Ascending aorta (tissue), 2 donors: ENCODE results near the gene TRA2B. TPM values are rescaled to one million over a fixed set of nuclear protein-coding genes. Genes with fewer than 3 reads are reported as not detected.

Experiments
- DNase-seq, 2 donors: peaks; one replicate each; pipeline ENCODE4 v3.0.0-alpha.2; 2019; ENCODE audit warnings: low spot score in 2 of 2
- H3K27ac ChIP-seq, 2 donors: fragments of 200-600 bp; sonication (generic); one replicate each; pipeline ENCODE4 v1.5.1; 2016 to 2017; ENCODE audit warnings: mild to moderate bottlenecking in 1 of 2
- H3K27me3 ChIP-seq: fragments of 200-600 bp; sonication (generic); one replicate; pipeline ENCODE4 v1.5.1; 2017
- H3K36me3 ChIP-seq, 2 donors: fragments of 200-600 bp; sonication (generic); one replicate each; pipeline ENCODE4 v1.5.1; 2016
- H3K4me1 ChIP-seq, 2 donors: fragments of 200-600 bp; sonication (generic); one replicate each; pipeline ENCODE4 v1.5.1; 2016 to 2017; ENCODE audit warnings: mild to moderate bottlenecking in 1 of 2
- H3K4me3 ChIP-seq, 2 donors: fragments of 200-600 bp; sonication (generic); one replicate each; pipeline ENCODE4 v1.5.1; 2016 to 2017; ENCODE audit warnings: mild to moderate bottlenecking in 1 of 2
- H3K9me3 ChIP-seq, 2 donors: fragments of 200-600 bp; sonication (generic); one replicate each; pipeline ENCODE4 v1.5.1; 2016
- intact Hi-C: fragments of 100-400 bp; cut with DNase I; formaldehyde crosslinking; loops from one replicate; pipeline ENCODE4 v1.15.1; 2023
- total RNA-seq: library from RNA; depleted of rRNA; stranded (reverse); fragments of >200 nt; gene quantifications from one replicate; pipeline ENCODE4 v1.1.0, GENCODE V29; 2016
- TF ChIP-seq, protein P1 (sequence below), 3 experiments: fragments of 200-600 bp in 2 of 3; fragments of 450-650 bp in 1 of 3; sonication (generic) in 2 of 3; IDR thresholded peaks; one replicate each; pipeline ENCODE4 v1.5.1; 2016 to 2019; ENCODE audit warnings: antibody characterized with exemption in 3 of 3, mild to moderate bottlenecking in 1 of 3, moderate library complexity in 1 of 3

Gene TRA2B
- total RNA-seq, 1 donor from 2014 or later = 138 TPM

DNA sequence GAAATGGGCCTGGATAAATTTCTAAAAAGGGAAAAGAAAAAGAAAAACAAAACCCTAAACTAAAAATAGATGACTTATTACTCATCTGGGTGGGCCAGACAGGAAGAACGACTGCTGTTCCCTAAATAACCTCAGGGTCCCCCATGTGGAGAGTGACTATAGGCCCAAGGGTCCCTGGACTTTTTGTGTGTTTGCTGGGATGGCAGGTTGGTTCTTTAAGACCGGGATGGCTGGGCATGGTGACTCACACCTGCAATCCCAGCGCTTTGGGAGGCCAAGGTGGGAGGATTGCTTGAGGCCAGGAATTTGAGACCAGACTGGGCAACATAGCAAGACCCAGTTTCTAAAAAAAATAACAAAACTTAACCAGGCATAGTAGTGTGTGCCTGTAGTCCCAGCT is 43.8 kb upstream of the TRA2B start:
- Histone ChIP-seq H3K27ac (peak overlapping the region; percentile 70 to 78), H3K4me3 (no peak overlapping the region), H3K27me3 (no peaks in the 10 kb centered on the region), H3K36me3 (no peaks in the 10 kb centered on the region), H3K4me1 (peaks cover 4 to 38% of the 10 kb centered on the region in 2 donors), H3K9me3 (no peaks in the 10 kb centered on the region)
- intact Hi-C loops = loop anchor here (2.0 to 5.0 kb wide), 6 partner anchors 39 to 386 kb away; partner anchors contain the start of gene ETV5
- TF ChIP-seq, protein P1, sequence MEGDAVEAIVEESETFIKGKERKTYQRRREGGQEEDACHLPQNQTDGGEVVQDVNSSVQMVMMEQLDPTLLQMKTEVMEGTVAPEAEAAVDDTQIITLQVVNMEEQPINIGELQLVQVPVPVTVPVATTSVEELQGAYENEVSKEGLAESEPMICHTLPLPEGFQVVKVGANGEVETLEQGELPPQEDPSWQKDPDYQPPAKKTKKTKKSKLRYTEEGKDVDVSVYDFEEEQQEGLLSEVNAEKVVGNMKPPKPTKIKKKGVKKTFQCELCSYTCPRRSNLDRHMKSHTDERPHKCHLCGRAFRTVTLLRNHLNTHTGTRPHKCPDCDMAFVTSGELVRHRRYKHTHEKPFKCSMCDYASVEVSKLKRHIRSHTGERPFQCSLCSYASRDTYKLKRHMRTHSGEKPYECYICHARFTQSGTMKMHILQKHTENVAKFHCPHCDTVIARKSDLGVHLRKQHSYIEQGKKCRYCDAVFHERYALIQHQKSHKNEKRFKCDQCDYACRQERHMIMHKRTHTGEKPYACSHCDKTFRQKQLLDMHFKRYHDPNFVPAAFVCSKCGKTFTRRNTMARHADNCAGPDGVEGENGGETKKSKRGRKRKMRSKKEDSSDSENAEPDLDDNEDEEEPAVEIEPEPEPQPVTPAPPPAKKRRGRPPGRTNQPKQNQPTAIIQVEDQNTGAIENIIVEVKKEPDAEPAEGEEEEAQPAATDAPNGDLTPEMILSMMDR (IDR thresholded peaks at IDR 0.05) = peak in 1 of 3 experiments; percentile 7
- DNase-seq = peak in 1 of 2 donors; percentile 78

DNA sequence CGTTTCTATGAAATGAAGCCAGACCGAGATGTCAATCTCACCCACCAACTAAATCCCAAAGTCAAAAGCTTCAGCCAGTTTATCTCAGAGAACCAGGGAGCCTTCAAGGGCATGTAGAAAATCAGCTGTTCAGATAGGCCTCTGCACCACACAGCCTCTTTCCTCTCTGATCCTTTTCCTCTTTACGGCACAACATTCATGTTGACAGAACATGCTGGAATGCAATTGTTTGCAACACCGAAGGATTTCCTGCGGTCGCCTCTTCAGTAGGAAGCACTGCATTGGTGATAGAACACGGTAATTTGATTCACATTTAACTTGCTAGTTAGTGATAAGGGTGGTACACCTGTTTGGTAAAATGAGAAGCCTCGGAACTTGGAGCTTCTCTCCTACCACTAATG is 41.9 kb upstream of the TRA2B start:
- Histone ChIP-seq H3K9me3 (no peaks in the 10 kb centered on the region), H3K27ac (peak overlapping the region in 1 of 2 donors; percentile 70), H3K4me1 (peaks cover 4 to 37% of the 10 kb centered on the region in 2 donors), H3K4me3 (no peak overlapping the region), H3K36me3 (no peaks in the 10 kb centered on the region), H3K27me3 (no peaks in the 10 kb centered on the region)
- intact Hi-C loops = loop anchor here (5.0 kb wide), 4 partner anchors 37 to 388 kb away; no protein-coding TSS in a partner anchor
- TF ChIP-seq, protein P1 (IDR thresholded peaks at IDR 0.05) = no peak
- no peak for DNase-seq

DNA sequence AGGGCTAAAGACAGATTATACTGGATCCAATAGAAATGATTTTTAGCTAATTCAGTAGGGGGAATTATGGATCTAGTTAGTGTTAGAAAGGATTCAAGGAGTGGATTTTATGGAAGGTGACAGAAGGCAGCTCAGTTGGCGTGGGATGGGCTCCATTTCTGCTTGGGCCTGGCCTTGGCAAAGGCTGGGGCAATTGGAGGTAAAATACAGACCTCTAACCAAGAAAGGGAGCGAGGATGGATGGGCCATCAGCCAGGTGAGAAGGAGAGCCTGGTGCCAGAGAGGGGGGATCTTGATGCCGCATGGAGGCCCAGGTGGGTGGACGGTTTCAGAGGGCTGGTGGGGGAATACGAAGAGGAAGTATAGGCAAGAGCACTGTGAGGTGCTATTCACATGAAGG is 40.7 kb upstream of the TRA2B start:
- TF ChIP-seq, protein P1 (IDR thresholded peaks at IDR 0.05) = no peak
- no peaks in the 10 kb centered on the region for H3K36me3 ChIP-seq
- no peaks in the 10 kb centered on the region for H3K27me3 ChIP-seq
- intact Hi-C loops = no loop called here
- H3K4me1 ChIP-seq = peaks cover 4 to 26% of the 10 kb centered on the region in 2 donors
- no peaks in the 10 kb centered on the region for H3K9me3 ChIP-seq
- no peak overlapping the region for H3K4me3 ChIP-seq
- DNase-seq = peak in 1 of 2 donors; percentile 37
- H3K27ac ChIP-seq = no peak overlapping the region

DNA sequence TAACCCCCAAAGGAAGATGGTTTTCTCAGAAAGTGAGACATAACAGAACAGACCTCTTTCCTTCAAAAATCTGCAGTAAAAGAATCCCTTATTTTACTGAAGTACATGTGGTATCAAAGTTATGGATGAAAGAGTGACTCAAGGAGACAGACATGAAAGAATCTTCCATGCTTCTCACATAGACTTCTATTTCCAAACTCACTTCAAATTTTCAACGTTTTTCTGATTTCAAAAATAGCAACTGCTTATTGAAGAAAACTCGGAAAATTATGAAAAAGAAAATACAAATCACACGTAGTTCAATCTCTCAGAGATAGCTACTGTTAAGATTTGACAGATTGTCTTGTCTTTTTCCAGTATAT is 39.8 kb upstream of the TRA2B start:
- Histone ChIP-seq H3K36me3 (no peaks in the 10 kb centered on the region), H3K9me3 (no peaks in the 10 kb centered on the region), H3K27me3 (no peaks in the 10 kb centered on the region), H3K4me3 (no peak overlapping the region), H3K4me1 (peaks cover 4 to 26% of the 10 kb centered on the region in 2 donors), H3K27ac (no peak overlapping the region)
- intact Hi-C loops = loop anchor here (2.0 kb wide), 1 partner anchor 639 kb away; no protein-coding TSS in a partner anchor
- TF ChIP-seq, protein P1 (IDR thresholded peaks at IDR 0.05) = no peak
- DNase-seq = no peak

DNA sequence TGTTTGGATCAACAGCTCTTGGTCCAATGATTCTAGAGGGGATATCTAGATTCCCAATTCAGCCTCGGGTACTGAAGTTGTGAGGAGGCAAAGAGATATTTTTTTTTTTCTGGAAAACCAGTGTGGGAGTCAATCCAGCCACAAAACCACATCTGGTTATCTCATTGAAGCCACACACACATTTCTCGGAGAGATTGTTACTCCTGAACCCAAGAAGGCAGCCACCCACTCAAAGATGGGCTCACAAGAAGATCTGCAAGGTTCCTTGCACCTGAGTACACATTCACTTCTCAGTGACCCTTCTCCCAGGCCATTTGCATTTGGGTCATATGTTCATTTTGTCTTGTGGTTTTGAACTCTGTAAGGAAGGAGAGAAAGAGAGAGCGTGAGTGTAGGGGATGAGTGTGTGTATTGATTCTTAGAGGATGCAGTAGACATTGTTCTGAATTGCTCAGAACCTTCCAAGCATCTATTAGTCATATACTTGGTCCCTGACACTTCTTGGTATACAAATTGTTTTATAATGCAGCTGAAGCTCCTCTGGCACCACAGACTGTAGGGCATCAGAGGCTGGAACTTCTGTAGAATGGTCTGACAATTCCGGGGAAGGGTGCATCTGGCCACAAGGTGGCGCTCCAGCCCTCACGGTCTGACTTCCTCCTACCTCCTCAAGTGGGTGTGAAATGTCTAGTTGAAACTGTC is 39.3 kb upstream of the TRA2B start:
- peak in 1 of 2 donors; percentile 88 for DNase-seq
- H3K9me3 ChIP-seq = no peaks in the 10 kb centered on the region

More for the DNA sequence above, 39.3 kb upstream of the TRA2B start:
- TF ChIP-seq, protein P1 (IDR thresholded peaks at IDR 0.05) = peak; percentile 63 to 86 (median 83)
- Histone ChIP-seq H3K4me1 (peaks cover 4 to 24% of the 10 kb centered on the region in 2 donors), H3K27me3 (no peaks in the 10 kb centered on the region), H3K36me3 (no peaks in the 10 kb centered on the region), H3K4me3 (no peak overlapping the region), H3K27ac (no peak overlapping the region)
- intact Hi-C loops = loop anchor here (2.0 kb wide), 1 partner anchor 640 kb away; no protein-coding TSS in a partner anchor
